ENCODE results near the gene AFDN.

AFDN gene

GRCh38 chr6:167796192-167796981 lies 30.3 kb upstream of the AFDN start:
- DNase-seq, result no peak

- no peak for DNase-seq
Measured at GRCh38 chr6:167797011-167797471, 29.7 kb upstream of the AFDN start.

- no peak for DNase-seq
Measured at GRCh38 chr6:167797476-167798265, 29.0 kb upstream of the AFDN start.

- DNase-seq, result no peak
Measured at GRCh38 chr6:167798453-167798852, 28.3 kb upstream of the AFDN start.

GRCh38 chr6:167799033-167799821 lies 27.5 kb upstream of the AFDN start:
- no peak for DNase-seq

- DNase-seq, result no peak
Measured at GRCh38 chr6:167800549-167800948, 26.2 kb upstream of the AFDN start.

- DNase-seq, result no peak
Measured at GRCh38 chr6:167801263-167801662, 25.4 kb upstream of the AFDN start.

GRCh38 chr6:167802339-167802738 lies 24.4 kb upstream of the AFDN start:
- no peak for DNase-seq

GRCh38 chr6:167803816-167804215 lies 22.9 kb upstream of the AFDN start:
- no peak for DNase-seq

- no peak for DNase-seq
Measured at GRCh38 chr6:167804281-167805013, 22.3 kb upstream of the AFDN start.

GRCh38 chr6:167805349-167806060 lies 21.2 kb upstream of the AFDN start:
- no peak for DNase-seq

GRCh38 chr6:167806061-167806700 lies 20.5 kb upstream of the AFDN start:
- DNase-seq, result no peak

GRCh38 chr6:167807200-167807599 lies 19.5 kb upstream of the AFDN start:
- no peak for DNase-seq

GRCh38 chr6:167807756-167808155 lies 19.0 kb upstream of the AFDN start:
- no peak for DNase-seq

- no peak for DNase-seq
Measured at GRCh38 chr6:167811040-167811439, 15.7 kb upstream of the AFDN start.

- DNase-seq, result no peak
Measured at GRCh38 chr6:167811442-167812087, 15.1 kb upstream of the AFDN start.

- no peak for DNase-seq
Measured at GRCh38 chr6:167812088-167812487, 14.6 kb upstream of the AFDN start.

- DNase-seq, result no peak
Measured at GRCh38 chr6:167815296-167815980, 11.3 kb upstream of the AFDN start.

GRCh38 chr6:167817016-167817415 lies 9.7 kb upstream of the AFDN start:
- no peak for DNase-seq

- DNase-seq, result no peak
Measured at GRCh38 chr6:167817729-167818128, 9.0 kb upstream of the AFDN start.

Measured in stimulated activated CD4-positive, alpha-beta T cell treated with anti-CD3 and anti-CD28 coated beads, Interleukin-15, amount 100 ng/mL, for 24 hours (primary cell).